ENCODE data around the gene SLAMF9.
"Not testable (repeated sequence)": the region's sequence is repeated elsewhere in the genome, so short reads cannot be mapped to it uniquely, and the experiment has no call there.

Gene SLAMF9

GRCh38 chr1:159920202-159920601 is 33.8 kb downstream of the SLAMF9 start:
- no peak for DNase-seq

- DNase-seq: no peak
Observed at GRCh38 chr1:159919236-159919865, 34.7 kb downstream of the SLAMF9 start.

- DNase-seq: no peak
Observed at GRCh38 chr1:159918352-159919200, 35.5 kb downstream of the SLAMF9 start.

GRCh38 chr1:159917533-159918351 is 36.3 kb downstream of the SLAMF9 start:
- DNase-seq: no peak

- DNase-seq: peak; percentile 100
Observed at GRCh38 chr1:159916242-159917051, 37.6 kb downstream of the SLAMF9 start.

- DNase-seq: no peak
Observed at GRCh38 chr1:159915571-159916241, 38.3 kb downstream of the SLAMF9 start.

GRCh38 chr1:159914252-159915018 is 39.6 kb downstream of the SLAMF9 start:
- peak; percentile 38 for DNase-seq

- peak; percentile 66 for DNase-seq
Observed at GRCh38 chr1:159913451-159914192, 40.4 kb downstream of the SLAMF9 start.

- no peak for DNase-seq
Observed at GRCh38 chr1:159911326-159912070, 42.5 kb downstream of the SLAMF9 start.

- DNase-seq: no peak
Observed at GRCh38 chr1:159908031-159908940, 45.8 kb downstream of the SLAMF9 start.

GRCh38 chr1:159906960-159907359 is 47.1 kb downstream of the SLAMF9 start:
- DNase-seq: no peak

- not testable (repeated sequence) for DNase-seq
Observed at GRCh38 chr1:159904036-159904435, 50.0 kb downstream of the SLAMF9 start.

- DNase-seq: no peak
Observed at GRCh38 chr1:159902541-159902940, 51.5 kb downstream of the SLAMF9 start.

Data from NCI-H226 (cell line).